OCI-LY3 (cell line): ENCODE results near the gene SLC43A2.

ENCODE experiments used
- EZH2phosphoT487 ChIP-seq: fragments of 200-600 bp; shearing (Covaris generic); IDR thresholded peaks from 2 replicates; pipeline ENCODE4 v1.6.1; 2018; ENCODE audit warnings: antibody characterized with exemption, mixed run types, low read depth
- TF ChIP-seq, protein P1 (sequence below): fragments of 200-600, 300-600 bp; sonication (generic); IDR thresholded peaks from 2 replicates; pipeline ENCODE4 v1.5.1; 2014; ENCODE audit warnings: antibody characterized with exemption, low read length, low read depth

DNA sequence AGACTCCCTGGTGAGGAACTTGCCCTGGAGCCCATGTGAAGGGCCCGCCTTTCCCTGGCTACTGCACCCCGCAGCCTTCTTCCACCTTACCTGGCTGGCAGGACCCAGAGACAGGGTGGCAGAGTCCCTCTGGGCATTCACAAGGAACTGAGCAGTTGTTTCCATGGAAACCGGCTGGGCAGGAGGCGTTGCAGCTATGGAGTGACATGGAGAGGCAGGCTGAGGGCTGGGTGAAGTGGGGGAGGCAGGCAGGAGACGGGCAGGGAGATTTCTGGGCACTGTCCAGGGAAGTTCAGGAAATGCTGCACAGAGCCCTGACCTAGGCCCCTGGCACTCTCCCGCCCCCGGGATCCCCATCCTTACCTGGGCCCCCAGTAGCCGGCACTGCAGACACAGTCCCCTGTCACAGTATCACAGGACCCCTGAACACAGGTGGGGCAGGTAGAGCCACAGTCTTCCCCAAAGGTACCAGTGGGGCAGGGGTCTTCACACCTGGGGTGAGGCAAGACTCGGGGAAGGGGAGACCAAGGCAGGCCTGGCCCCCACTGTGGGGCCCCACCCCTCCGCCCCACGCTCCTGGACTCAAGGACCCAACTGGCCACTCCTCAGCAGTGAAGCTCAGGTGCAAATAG is 11.0 kb upstream of the SLC43A2 start:
- TF ChIP-seq, protein P1, sequence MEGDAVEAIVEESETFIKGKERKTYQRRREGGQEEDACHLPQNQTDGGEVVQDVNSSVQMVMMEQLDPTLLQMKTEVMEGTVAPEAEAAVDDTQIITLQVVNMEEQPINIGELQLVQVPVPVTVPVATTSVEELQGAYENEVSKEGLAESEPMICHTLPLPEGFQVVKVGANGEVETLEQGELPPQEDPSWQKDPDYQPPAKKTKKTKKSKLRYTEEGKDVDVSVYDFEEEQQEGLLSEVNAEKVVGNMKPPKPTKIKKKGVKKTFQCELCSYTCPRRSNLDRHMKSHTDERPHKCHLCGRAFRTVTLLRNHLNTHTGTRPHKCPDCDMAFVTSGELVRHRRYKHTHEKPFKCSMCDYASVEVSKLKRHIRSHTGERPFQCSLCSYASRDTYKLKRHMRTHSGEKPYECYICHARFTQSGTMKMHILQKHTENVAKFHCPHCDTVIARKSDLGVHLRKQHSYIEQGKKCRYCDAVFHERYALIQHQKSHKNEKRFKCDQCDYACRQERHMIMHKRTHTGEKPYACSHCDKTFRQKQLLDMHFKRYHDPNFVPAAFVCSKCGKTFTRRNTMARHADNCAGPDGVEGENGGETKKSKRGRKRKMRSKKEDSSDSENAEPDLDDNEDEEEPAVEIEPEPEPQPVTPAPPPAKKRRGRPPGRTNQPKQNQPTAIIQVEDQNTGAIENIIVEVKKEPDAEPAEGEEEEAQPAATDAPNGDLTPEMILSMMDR: no peak
- TF ChIP-seq EZH2phosphoT487: no peak
